GM06990 (cell line): ENCODE results near the gene ADCY1.

Experiments
- DNase-seq: peaks from one replicate; pipeline ENCODE4 v3.0.0-alpha.2; 2011; ENCODE audit not compliant: insufficient read length; ENCODE audit errors: extremely low read depth
- H3K27me3 ChIP-seq: replicated peaks from 2 replicates; pipeline ENCODE4 v1.6.0; 2011; ENCODE audit warnings: low read length; ENCODE audit not compliant: control insufficient read depth, insufficient read depth
- H3K36me3 ChIP-seq: 2 replicates; pipeline ENCODE4 v1.5.1; 2011; ENCODE audit warnings: low read length; ENCODE audit not compliant: control insufficient read depth, insufficient read depth
- H3K4me3 ChIP-seq: replicated peaks from 2 replicates; pipeline ENCODE4 v1.5.1; 2011; ENCODE audit warnings: low read depth, mild to moderate bottlenecking, control low read depth, low read length
- TF ChIP-seq, protein P1 (sequence below): IDR thresholded peaks from 2 replicates; pipeline ENCODE4 v1.5.1; 2011; ENCODE audit warnings: low read length, control low read depth, mild to moderate bottlenecking, inconsistent platforms; ENCODE audit not compliant: insufficient read depth, poor library complexity, severe bottlenecking

Gene ADCY1

GRCh38 chr7:45696476-45696875, 122.3 kb downstream of the ADCY1 start:
- Histone ChIP-seq H3K4me3 (no peak overlapping the region), H3K36me3 (peaks cover 1% of the 10 kb centered on the region), H3K27me3 (no peaks in the 10 kb centered on the region)
- TF ChIP-seq, protein P1, sequence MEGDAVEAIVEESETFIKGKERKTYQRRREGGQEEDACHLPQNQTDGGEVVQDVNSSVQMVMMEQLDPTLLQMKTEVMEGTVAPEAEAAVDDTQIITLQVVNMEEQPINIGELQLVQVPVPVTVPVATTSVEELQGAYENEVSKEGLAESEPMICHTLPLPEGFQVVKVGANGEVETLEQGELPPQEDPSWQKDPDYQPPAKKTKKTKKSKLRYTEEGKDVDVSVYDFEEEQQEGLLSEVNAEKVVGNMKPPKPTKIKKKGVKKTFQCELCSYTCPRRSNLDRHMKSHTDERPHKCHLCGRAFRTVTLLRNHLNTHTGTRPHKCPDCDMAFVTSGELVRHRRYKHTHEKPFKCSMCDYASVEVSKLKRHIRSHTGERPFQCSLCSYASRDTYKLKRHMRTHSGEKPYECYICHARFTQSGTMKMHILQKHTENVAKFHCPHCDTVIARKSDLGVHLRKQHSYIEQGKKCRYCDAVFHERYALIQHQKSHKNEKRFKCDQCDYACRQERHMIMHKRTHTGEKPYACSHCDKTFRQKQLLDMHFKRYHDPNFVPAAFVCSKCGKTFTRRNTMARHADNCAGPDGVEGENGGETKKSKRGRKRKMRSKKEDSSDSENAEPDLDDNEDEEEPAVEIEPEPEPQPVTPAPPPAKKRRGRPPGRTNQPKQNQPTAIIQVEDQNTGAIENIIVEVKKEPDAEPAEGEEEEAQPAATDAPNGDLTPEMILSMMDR = no peak
- DNase-seq = no peak

GRCh38 chr7:45697576-45698136, 123.5 kb downstream of the ADCY1 start:
- no peaks in the 10 kb centered on the region for H3K36me3 ChIP-seq
- H3K27me3 ChIP-seq = no peaks in the 10 kb centered on the region
- no peak for DNase-seq
- no peak overlapping the region for H3K4me3 ChIP-seq
- TF ChIP-seq, protein P1 = no peak

GRCh38 chr7:45698303-45699014, 124.3 kb downstream of the ADCY1 start:
- Histone ChIP-seq H3K4me3 (no peak overlapping the region), H3K27me3 (no peaks in the 10 kb centered on the region), H3K36me3 (no peaks in the 10 kb centered on the region; the same call in 1 of the 2 replicates)
- DNase-seq = no peak
- TF ChIP-seq, protein P1 = no peak

DNA sequence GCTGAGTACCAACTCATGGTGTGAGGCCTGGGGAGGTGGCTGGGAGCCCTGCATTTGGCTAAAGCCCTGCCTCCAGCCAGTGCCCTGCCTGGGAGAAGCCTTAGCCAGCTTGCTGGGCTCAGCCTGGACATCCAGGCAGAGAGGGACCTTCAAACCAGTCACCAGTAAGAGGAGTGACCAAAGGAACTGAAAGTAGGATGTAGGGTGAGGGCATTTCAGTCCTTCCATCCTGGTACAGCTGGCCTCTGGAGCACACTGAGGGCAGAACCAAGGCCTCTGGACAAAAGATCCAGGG, 124.8 kb downstream of the ADCY1 start:
- no peaks in the 10 kb centered on the region for H3K27me3 ChIP-seq
- TF ChIP-seq, protein P1 = no peak
- H3K36me3 ChIP-seq = no peaks in the 10 kb centered on the region; the same call in 1 of the 2 replicates
- no peak for DNase-seq
- H3K4me3 ChIP-seq = no peak overlapping the region

- H3K27me3 ChIP-seq = no peaks in the 10 kb centered on the region
Observed at GRCh38 chr7:45699726-45700390, 125.7 kb downstream of the ADCY1 start.

More at GRCh38 chr7:45699726-45700390, 125.7 kb downstream of the ADCY1 start:
- TF ChIP-seq, protein P1 = no peak
- H3K4me3 ChIP-seq = no peak overlapping the region
- no peaks in the 10 kb centered on the region; the same call in 1 of the 2 replicates for H3K36me3 ChIP-seq
- DNase-seq = no peak
